Measurements from ENCODE around the gene PGS1.
A peak's percentile ranks its signal among the peaks of the same experiment; 100 is the strongest.

Gene PGS1

GRCh38 chr17:78375401-78376151 lies 2.9 kb upstream of the PGS1 start:
- Histone ChIP-seq H3K56ac (ENCODE audit: low read length) (peak overlapping the region; percentile 85), H2BK15ac (replicated peaks; ENCODE audit: low read depth) (peak overlapping the region; percentile 21), H3K23ac (ENCODE audit: low read length) (no peak overlapping the region), H3K27me3 (ENCODE audit: insufficient read depth, low read length, poor library complexity) (no peaks in the 10 kb centered on the region), H3K36me3 (ENCODE audit: control insufficient read depth, insufficient read depth, low read length) (no peaks in the 10 kb centered on the region), H3K4ac (ENCODE audit: low read depth, low read length) (no peak overlapping the region), H2BK5ac (ENCODE audit: low read length) (peak overlapping the region; percentile 26), H3K18ac (ENCODE audit: low read length) (peak overlapping the region; percentile 19), H3K4me3 (ENCODE audit: low read length) (no peak overlapping the region), H3K4me2 (ENCODE audit: low read length) (no peak overlapping the region), H3K79me2 (ENCODE audit: control insufficient read depth, insufficient read depth, low read length) (peaks cover 18% of the 10 kb centered on the region), H3K9ac (ENCODE audit: low read length) (peak overlapping the region; percentile 46), H4K8ac (ENCODE audit: low read depth, low read length) (no peak overlapping the region), H3K79me1 (ENCODE audit: low read length) (peaks cover 9% of the 10 kb centered on the region), H2BK120ac (ENCODE audit: low read depth, low read length) (no peak overlapping the region), H2AK5ac (ENCODE audit: low read length) (peak overlapping the region; percentile 95), H4K5ac (ENCODE audit: low read length) (no peak overlapping the region), H3K27ac (ENCODE audit: low read depth, low read length) (peak overlapping the region; percentile 55), H3K4me1 (ENCODE audit: control insufficient read depth, low read depth, low read length) (peaks cover 14% of the 10 kb centered on the region)
- no peak for DNase-seq
- no CpG with 5 or more reads among the region's 9 CpGs for WGBS (ENCODE audit: extremely low coverage, insufficient coverage, low lambda C conversion rate)

- Histone ChIP-seq H3K27me3 (ENCODE audit: insufficient read depth, low read length, poor library complexity) (no peaks in the 10 kb centered on the region), H3K4me2 (ENCODE audit: low read length) (no peak overlapping the region), H3K9ac (ENCODE audit: low read length) (no peak overlapping the region), H3K18ac (ENCODE audit: low read length) (no peak overlapping the region), H4K5ac (ENCODE audit: low read length) (no peak overlapping the region), H2BK15ac (replicated peaks; ENCODE audit: low read depth) (no peak overlapping the region), H3K36me3 (ENCODE audit: control insufficient read depth, insufficient read depth, low read length) (no peaks in the 10 kb centered on the region), H3K56ac (ENCODE audit: low read length) (no peak overlapping the region), H3K4ac (ENCODE audit: low read depth, low read length) (no peak overlapping the region), H3K23ac (ENCODE audit: low read length) (no peak overlapping the region), H3K4me1 (ENCODE audit: control insufficient read depth, low read depth, low read length) (peaks cover 14% of the 10 kb centered on the region), H2AK5ac (ENCODE audit: low read length) (no peak overlapping the region), H3K4me3 (ENCODE audit: low read length) (no peak overlapping the region), H2BK120ac (ENCODE audit: low read depth, low read length) (no peak overlapping the region), H2BK5ac (ENCODE audit: low read length) (no peak overlapping the region), H3K27ac (ENCODE audit: low read depth, low read length) (no peak overlapping the region), H4K8ac (ENCODE audit: low read depth, low read length) (no peak overlapping the region), H3K79me2 (ENCODE audit: control insufficient read depth, insufficient read depth, low read length) (peaks cover 21% of the 10 kb centered on the region), H3K79me1 (ENCODE audit: low read length) (peaks cover 10% of the 10 kb centered on the region)
- no CpG with 5 or more reads among the region's 5 CpGs for WGBS (ENCODE audit: extremely low coverage, insufficient coverage, low lambda C conversion rate)
- no peak for DNase-seq
These were observed 2.3 kb upstream of the PGS1 start for GRCh38 chr17:78376161-78376560.

GRCh38 chr17:78377858-78378224 lies 608 bp upstream of the PGS1 start:
- Histone ChIP-seq H2BK5ac (ENCODE audit: low read length) (no peak overlapping the region), H3K27ac (ENCODE audit: low read depth, low read length) (no peak overlapping the region), H2BK15ac (replicated peaks; ENCODE audit: low read depth) (no peak overlapping the region), H3K18ac (ENCODE audit: low read length) (no peak overlapping the region), H4K8ac (ENCODE audit: low read depth, low read length) (no peak overlapping the region), H3K4ac (ENCODE audit: low read depth, low read length) (peak overlapping the region; percentile 17), H3K27me3 (ENCODE audit: insufficient read depth, low read length, poor library complexity) (no peaks in the 10 kb centered on the region), H3K4me3 (ENCODE audit: low read length) (no peak overlapping the region), H3K9ac (ENCODE audit: low read length) (peak overlapping the region; percentile 99), H2BK120ac (ENCODE audit: low read depth, low read length) (no peak overlapping the region), H3K56ac (ENCODE audit: low read length) (peak overlapping the region; percentile 74), H3K79me1 (ENCODE audit: low read length) (peaks cover 17% of the 10 kb centered on the region), H4K5ac (ENCODE audit: low read length) (no peak overlapping the region), H3K79me2 (ENCODE audit: control insufficient read depth, insufficient read depth, low read length) (peaks cover 35% of the 10 kb centered on the region), H3K23ac (ENCODE audit: low read length) (no peak overlapping the region), H3K4me1 (ENCODE audit: control insufficient read depth, low read depth, low read length) (peaks cover 24% of the 10 kb centered on the region), H2AK5ac (ENCODE audit: low read length) (no peak overlapping the region), H3K4me2 (ENCODE audit: low read length) (no peak overlapping the region), H3K36me3 (ENCODE audit: control insufficient read depth, insufficient read depth, low read length) (no peaks in the 10 kb centered on the region)
- no peak for DNase-seq
- no CpG with 5 or more reads among the region's 14 CpGs for WGBS (ENCODE audit: extremely low coverage, insufficient coverage, low lambda C conversion rate)

- Histone ChIP-seq H4K5ac (ENCODE audit: low read length) (no peak overlapping the region), H3K9ac (ENCODE audit: low read length) (peak overlapping the region; percentile 99), H3K4ac (ENCODE audit: low read depth, low read length) (no peak overlapping the region), H3K36me3 (ENCODE audit: control insufficient read depth, insufficient read depth, low read length) (no peaks in the 10 kb centered on the region), H3K4me3 (ENCODE audit: low read length) (peak overlapping the region; percentile 98), H3K23ac (ENCODE audit: low read length) (no peak overlapping the region), H3K56ac (ENCODE audit: low read length) (peak overlapping the region; percentile 95), H2BK15ac (replicated peaks; ENCODE audit: low read depth) (no peak overlapping the region), H3K27me3 (ENCODE audit: insufficient read depth, low read length, poor library complexity) (no peaks in the 10 kb centered on the region), H3K4me1 (ENCODE audit: control insufficient read depth, low read depth, low read length) (peaks cover 26% of the 10 kb centered on the region), H3K79me2 (ENCODE audit: control insufficient read depth, insufficient read depth, low read length) (peaks cover 47% of the 10 kb centered on the region), H4K8ac (ENCODE audit: low read depth, low read length) (no peak overlapping the region), H3K4me2 (ENCODE audit: low read length) (peak overlapping the region; percentile 89), H2BK120ac (ENCODE audit: low read depth, low read length) (no peak overlapping the region), H2BK5ac (ENCODE audit: low read length) (peak overlapping the region; percentile 44), H3K79me1 (ENCODE audit: low read length) (peaks cover 17% of the 10 kb centered on the region), H3K18ac (ENCODE audit: low read length) (no peak overlapping the region), H3K27ac (ENCODE audit: low read depth, low read length) (peak overlapping the region; percentile 90), H2AK5ac (ENCODE audit: low read length) (no peak overlapping the region)
- whole genome bisulfite sequencing (ENCODE audit: extremely low coverage, insufficient coverage, low lambda C conversion rate), result no CpG with 5 or more reads among the region's 7 CpGs
- peak; percentile 66 for DNase-seq
These were observed 662 bp downstream of the PGS1 start for GRCh38 chr17:78379131-78379491.

GRCh38 chr17:78380370-78380769 lies 1.9 kb downstream of the PGS1 start:
- DNase-seq, result no peak
- peaks cover 59% of the 10 kb centered on the region for H3K79me2 ChIP-seq (ENCODE audit: control insufficient read depth, insufficient read depth, low read length)
- no peaks in the 10 kb centered on the region for H3K27me3 ChIP-seq (ENCODE audit: insufficient read depth, low read length, poor library complexity)
- H3K56ac ChIP-seq (ENCODE audit: low read length), result no peak overlapping the region
- no peak overlapping the region for H2BK15ac ChIP-seq (replicated peaks; ENCODE audit: low read depth)
- no peak overlapping the region for H3K18ac ChIP-seq (ENCODE audit: low read length)
- no peak overlapping the region for H3K23ac ChIP-seq (ENCODE audit: low read length)
- no peak overlapping the region for H3K4ac ChIP-seq (ENCODE audit: low read depth, low read length)
- no peak overlapping the region for H4K5ac ChIP-seq (ENCODE audit: low read length)
- H3K4me1 ChIP-seq (ENCODE audit: control insufficient read depth, low read depth, low read length), result peaks cover 18% of the 10 kb centered on the region
- no peak overlapping the region for H3K27ac ChIP-seq (ENCODE audit: low read depth, low read length)
- no peak overlapping the region for H3K9ac ChIP-seq (ENCODE audit: low read length)
- H2BK5ac ChIP-seq (ENCODE audit: low read length), result no peak overlapping the region
- H3K4me2 ChIP-seq (ENCODE audit: low read length), result no peak overlapping the region
- no peak overlapping the region for H2AK5ac ChIP-seq (ENCODE audit: low read length)
- peaks cover 17% of the 10 kb centered on the region for H3K79me1 ChIP-seq (ENCODE audit: low read length)
- H3K4me3 ChIP-seq (ENCODE audit: low read length), result no peak overlapping the region
- H4K8ac ChIP-seq (ENCODE audit: low read depth, low read length), result no peak overlapping the region
- WGBS (ENCODE audit: extremely low coverage, insufficient coverage, low lambda C conversion rate), result no CpG with 5 or more reads among the region's 5 CpGs
- H3K36me3 ChIP-seq (ENCODE audit: control insufficient read depth, insufficient read depth, low read length), result no peaks in the 10 kb centered on the region
- peak overlapping the region; percentile 14 for H2BK120ac ChIP-seq (ENCODE audit: low read depth, low read length)
